Ascending aorta (tissue), 2 donors: ENCODE data around the gene UBE2F. TPM values are rescaled to one million over a fixed set of nuclear protein-coding genes. Genes with fewer than 3 reads are reported as not detected.
"Not testable (repeated sequence)": the region's sequence is repeated elsewhere in the genome, so short reads cannot be mapped to it uniquely, and the experiment has no call there.

Experiments used
- DNase-seq, 2 donors: peaks; one replicate each; pipeline ENCODE4 v3.0.0-alpha.2; 2019; ENCODE audit warnings: low spot score in 2 of 2
- H3K27ac ChIP-seq, 2 donors: fragments of 200-600 bp; sonication (generic); one replicate each; pipeline ENCODE4 v1.5.1; 2016 to 2017; ENCODE audit warnings: mild to moderate bottlenecking in 1 of 2
- H3K27me3 ChIP-seq: fragments of 200-600 bp; sonication (generic); one replicate; pipeline ENCODE4 v1.5.1; 2017
- H3K36me3 ChIP-seq, 2 donors: fragments of 200-600 bp; sonication (generic); one replicate each; pipeline ENCODE4 v1.5.1; 2016
- H3K4me1 ChIP-seq, 2 donors: fragments of 200-600 bp; sonication (generic); one replicate each; pipeline ENCODE4 v1.5.1; 2016 to 2017; ENCODE audit warnings: mild to moderate bottlenecking in 1 of 2
- H3K4me3 ChIP-seq, 2 donors: fragments of 200-600 bp; sonication (generic); one replicate each; pipeline ENCODE4 v1.5.1; 2016 to 2017; ENCODE audit warnings: mild to moderate bottlenecking in 1 of 2
- H3K9me3 ChIP-seq, 2 donors: fragments of 200-600 bp; sonication (generic); one replicate each; pipeline ENCODE4 v1.5.1; 2016
- CTCF ChIP-seq, 3 experiments: fragments of 200-600 bp in 2 of 3; fragments of 450-650 bp in 1 of 3; sonication (generic) in 2 of 3; IDR thresholded peaks; one replicate each; pipeline ENCODE4 v1.5.1; 2016 to 2019; ENCODE audit warnings: antibody characterized with exemption in 3 of 3, mild to moderate bottlenecking in 1 of 3, moderate library complexity in 1 of 3
- intact Hi-C: fragments of 100-400 bp; cut with DNase I; formaldehyde crosslinking; loops from one replicate; pipeline ENCODE4 v1.15.1; 2023
- total RNA-seq: library from RNA; depleted of rRNA; stranded (reverse); fragments of >200 nt; gene quantifications from one replicate; pipeline ENCODE4 v1.1.0, GENCODE V29; 2016

The UBE2F gene
- total RNA-seq, 1 donor from 2014 or later: 50.7 TPM

GRCh38 chr2:238065071-238065846 lies 98.4 kb downstream of the UBE2F start:
- no peak for DNase-seq
- Histone ChIP-seq H3K4me3 (no peak overlapping the region), H3K27me3 (no peaks in the 10 kb centered on the region), H3K36me3 (peaks cover 5 to 6% of the 10 kb centered on the region in 2 donors), H3K27ac (no peak overlapping the region), H3K4me1 (peaks cover 5 to 8% of the 10 kb centered on the region in 2 donors), H3K9me3 (no peaks in the 10 kb centered on the region)
- intact Hi-C loops: no loop called here
- no peak for TF ChIP-seq CTCF (IDR thresholded peaks at IDR 0.05)

- Histone ChIP-seq H3K27ac (no peak overlapping the region), H3K27me3 (no peaks in the 10 kb centered on the region), H3K4me1 (peaks cover 5 to 8% of the 10 kb centered on the region in 2 donors), H3K36me3 (peaks cover 5 to 14% of the 10 kb centered on the region in 2 donors), H3K4me3 (no peak overlapping the region), H3K9me3 (no peaks in the 10 kb centered on the region)
- DNase-seq: no peak
- intact Hi-C loops: no loop called here
- no peak for TF ChIP-seq CTCF (IDR thresholded peaks at IDR 0.05)
Observed at GRCh38 chr2:238066218-238066617, 99.4 kb downstream of the UBE2F start.

GRCh38 chr2:238066718-238067117 lies 99.9 kb downstream of the UBE2F start:
- intact Hi-C loops, H3K4me1 ChIP-seq: not testable (repeated sequence)
- H3K36me3 ChIP-seq: peaks cover 6 to 18% of the 10 kb centered on the region in 2 donors

GRCh38 chr2:238067939-238068338 lies 101.1 kb downstream of the UBE2F start:
- no peak for DNase-seq
- H3K36me3 ChIP-seq: peaks cover 8 to 18% of the 10 kb centered on the region in 2 donors
- intact Hi-C loops: no loop called here
- H3K27ac ChIP-seq: no peak overlapping the region
- TF ChIP-seq CTCF (IDR thresholded peaks at IDR 0.05): no peak
- H3K4me3 ChIP-seq: no peak overlapping the region
- H3K27me3 ChIP-seq: no peaks in the 10 kb centered on the region
- no peaks in the 10 kb centered on the region for H3K4me1 ChIP-seq
- no peaks in the 10 kb centered on the region for H3K9me3 ChIP-seq

More at GRCh38 chr2:238066718-238067117, 99.9 kb downstream of the UBE2F start:
- DNase-seq, H3K27me3 ChIP-seq, H3K9me3 ChIP-seq, H3K27ac ChIP-seq, H3K4me3 ChIP-seq: not testable (repeated sequence)

GRCh38 chr2:238069021-238069709 lies 102.4 kb downstream of the UBE2F start:
- intact Hi-C loops: no loop called here
- Histone ChIP-seq H3K36me3 (peaks cover 8 to 18% of the 10 kb centered on the region in 2 donors), H3K4me1 (no peaks in the 10 kb centered on the region), H3K4me3 (no peak overlapping the region), H3K27me3 (no peaks in the 10 kb centered on the region), H3K9me3 (no peaks in the 10 kb centered on the region), H3K27ac (no peak overlapping the region)
- no peak for DNase-seq
- TF ChIP-seq CTCF (IDR thresholded peaks at IDR 0.05): no peak

- Histone ChIP-seq H3K9me3 (no peaks in the 10 kb centered on the region), H3K27me3 (no peaks in the 10 kb centered on the region), H3K4me1 (no peaks in the 10 kb centered on the region), H3K36me3 (peaks cover 8 to 18% of the 10 kb centered on the region in 2 donors), H3K27ac (no peak overlapping the region), H3K4me3 (no peak overlapping the region)
- no peak for DNase-seq
- TF ChIP-seq CTCF (IDR thresholded peaks at IDR 0.05): no peak
- intact Hi-C loops: no loop called here
Observed at GRCh38 chr2:238069877-238070276, 103.1 kb downstream of the UBE2F start.
